ENCODE measurements around the gene TM4SF20.
"Not testable (repeated sequence)": the region's sequence is repeated elsewhere in the genome, so short reads cannot be mapped to it uniquely, and the experiment has no call there.

The TM4SF20 gene

GRCh38 chr2:227390468-227391256 is 11.6 kb upstream of the TM4SF20 start:
- no peak for DNase-seq (ENCODE audit: low read depth in 1 of 2, low spot score in 1 of 2)
- TF ChIP-seq JUND (IDR thresholded peaks at IDR 0.05; ENCODE audit: low read depth) = no peak
- in situ Hi-C loops (cut with HindIII; ENCODE audit: low pct_unique_long_range_greater_than_20kb, low sequenced_read_pairs) = no loop called here

- TF ChIP-seq JUND (IDR thresholded peaks at IDR 0.05; ENCODE audit: low read depth) = no peak
- DNase-seq (ENCODE audit: low read depth in 1 of 2, low spot score in 1 of 2) = no peak
- in situ Hi-C loops (cut with HindIII; ENCODE audit: low pct_unique_long_range_greater_than_20kb, low sequenced_read_pairs) = no loop called here
Observed at GRCh38 chr2:227389661-227390060, 10.6 kb upstream of the TM4SF20 start.

- in situ Hi-C loops (cut with HindIII; ENCODE audit: low pct_unique_long_range_greater_than_20kb, low sequenced_read_pairs) = no loop called here
- no peak for DNase-seq (ENCODE audit: low read depth in 1 of 2, low spot score in 1 of 2)
- no peak for TF ChIP-seq JUND (IDR thresholded peaks at IDR 0.05; ENCODE audit: low read depth)
Observed at GRCh38 chr2:227389231-227389630, 10.1 kb upstream of the TM4SF20 start.

GRCh38 chr2:227388537-227389011 is 9.5 kb upstream of the TM4SF20 start:
- DNase-seq (ENCODE audit: low read depth in 1 of 2, low spot score in 1 of 2) = no peak
- TF ChIP-seq JUND (IDR thresholded peaks at IDR 0.05; ENCODE audit: low read depth) = no peak
- in situ Hi-C loops (cut with HindIII; ENCODE audit: low pct_unique_long_range_greater_than_20kb, low sequenced_read_pairs) = no loop called here

- DNase-seq (ENCODE audit: low read depth in 1 of 2, low spot score in 1 of 2); in situ Hi-C loops (cut with HindIII; ENCODE audit: low pct_unique_long_range_greater_than_20kb, low sequenced_read_pairs): not testable (repeated sequence)
Observed at GRCh38 chr2:227387583-227387982, 8.5 kb upstream of the TM4SF20 start, which contains the start of gene SCYGR1. TSS of gene SCYGR1 (minus strand) at chr2:227387949. CDS start at chr2:227387949, 0 bp downstream.

DNA sequence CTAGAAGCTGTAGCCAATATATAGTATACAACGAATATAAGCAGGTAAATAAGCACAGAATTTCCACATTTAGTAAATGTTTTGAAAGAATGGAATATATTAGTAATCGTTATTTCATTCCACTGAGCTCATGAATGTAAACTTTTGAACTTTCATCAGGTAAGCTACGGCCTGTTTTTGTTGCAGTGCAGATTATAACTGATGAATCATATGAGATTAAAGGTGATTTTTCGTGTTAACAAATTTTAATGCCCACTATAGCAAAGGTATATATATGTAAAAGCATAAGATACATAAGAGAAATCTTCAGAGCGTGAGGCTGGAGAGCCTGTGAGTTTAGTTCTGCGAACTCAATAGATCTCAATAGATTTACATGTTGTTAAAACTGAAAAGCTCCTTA is 7.5 kb upstream of the TM4SF20 start:
- DNase-seq (ENCODE audit: low read depth in 1 of 2, low spot score in 1 of 2) = no peak
- no peak for TF ChIP-seq JUND (IDR thresholded peaks at IDR 0.05; ENCODE audit: low read depth)
- in situ Hi-C loops (cut with HindIII; ENCODE audit: low pct_unique_long_range_greater_than_20kb, low sequenced_read_pairs) = no loop called here

DNA sequence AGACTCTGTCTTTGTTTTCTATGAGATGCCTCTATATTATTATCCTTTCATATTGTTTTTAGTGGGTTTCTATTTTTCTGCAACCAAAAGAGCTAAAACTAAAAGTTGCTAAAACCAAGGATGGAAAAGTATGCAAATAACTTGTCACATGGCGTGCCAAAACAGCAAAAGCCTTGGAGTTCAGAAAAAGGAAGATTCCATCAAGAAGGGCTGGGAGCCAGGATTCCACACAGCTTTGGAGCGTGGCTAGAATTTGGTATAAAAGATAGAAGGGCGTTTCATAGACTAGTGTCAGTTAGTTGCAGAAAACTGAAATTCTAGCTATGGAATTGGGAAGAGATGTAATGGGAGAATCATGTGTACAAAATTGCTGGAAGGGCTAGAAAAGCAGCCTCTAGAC is 4.6 kb upstream of the TM4SF20 start:
- TF ChIP-seq JUND (IDR thresholded peaks at IDR 0.05; ENCODE audit: low read depth) = no peak
- no peak for DNase-seq (ENCODE audit: low read depth in 1 of 2, low spot score in 1 of 2)
- in situ Hi-C loops (cut with HindIII; ENCODE audit: low pct_unique_long_range_greater_than_20kb, low sequenced_read_pairs) = no loop called here

GRCh38 chr2:227382241-227382835 is 3.2 kb upstream of the TM4SF20 start:
- in situ Hi-C loops (cut with HindIII; ENCODE audit: low pct_unique_long_range_greater_than_20kb, low sequenced_read_pairs); DNase-seq (ENCODE audit: low read depth in 1 of 2, low spot score in 1 of 2): not testable (repeated sequence)

DNA sequence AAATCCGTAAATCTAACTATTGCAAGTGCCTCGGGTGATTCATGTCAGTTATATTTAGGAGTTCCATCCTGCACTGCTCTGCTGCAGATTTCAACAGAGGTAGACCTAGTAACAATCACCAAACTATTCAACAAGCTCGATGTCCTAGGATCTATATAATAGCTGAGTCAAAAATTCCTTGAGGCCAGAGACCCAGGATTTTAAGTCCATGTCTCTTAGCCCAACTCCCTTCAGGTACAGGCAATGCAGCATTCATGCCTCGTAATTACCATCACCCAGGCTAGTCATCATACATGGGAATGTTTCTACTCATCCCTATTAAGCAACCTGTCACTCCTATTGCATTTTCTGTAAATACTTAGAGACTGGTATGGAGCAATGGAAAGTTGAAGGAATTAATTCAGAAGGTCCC is 729 bp downstream of the TM4SF20 start:
- in situ Hi-C loops (cut with HindIII; ENCODE audit: low pct_unique_long_range_greater_than_20kb, low sequenced_read_pairs) = no loop called here
- DNase-seq (ENCODE audit: low read depth in 1 of 2, low spot score in 1 of 2) = no peak
- TF ChIP-seq JUND (IDR thresholded peaks at IDR 0.05; ENCODE audit: low read depth) = no peak

- no peak for DNase-seq (ENCODE audit: low read depth in 1 of 2, low spot score in 1 of 2)
- no peak for TF ChIP-seq JUND (IDR thresholded peaks at IDR 0.05; ENCODE audit: low read depth)
- in situ Hi-C loops (cut with HindIII; ENCODE audit: low pct_unique_long_range_greater_than_20kb, low sequenced_read_pairs) = no loop called here
Observed at GRCh38 chr2:227377467-227378351, 1.4 kb downstream of the TM4SF20 start.

DNA sequence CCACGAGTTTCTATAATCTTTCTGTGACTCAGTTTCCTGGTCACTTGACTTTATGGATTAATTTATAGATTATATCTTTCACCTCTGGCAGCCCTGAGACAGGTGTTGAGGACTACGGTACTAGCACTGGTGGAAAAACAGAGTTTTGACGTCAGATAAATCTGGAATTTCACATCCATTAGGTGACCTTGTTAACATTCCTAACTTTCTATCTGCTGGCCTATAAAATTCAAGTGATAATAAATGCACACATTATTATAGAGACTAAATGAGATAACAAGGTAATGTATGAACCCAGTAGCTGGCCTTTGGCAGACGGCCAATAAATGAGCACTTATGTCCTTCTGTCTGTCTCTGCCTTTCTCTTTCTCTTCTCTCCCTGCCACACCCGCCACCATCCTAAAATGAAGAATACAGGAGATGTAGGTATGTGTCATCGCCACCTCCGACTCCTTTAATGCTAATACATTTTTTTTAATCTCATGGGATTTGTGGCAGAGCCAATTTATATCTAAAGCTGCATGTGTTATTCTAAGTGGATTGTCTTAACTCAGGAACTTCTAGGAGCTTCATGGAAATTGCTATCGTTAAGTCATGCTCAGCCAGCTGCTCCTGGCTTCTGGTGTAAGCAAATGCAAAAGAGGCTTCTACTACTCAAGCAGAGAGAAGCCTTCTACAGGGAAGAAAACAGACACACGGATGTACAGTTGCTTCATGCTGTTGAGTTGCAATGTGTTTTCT is 2.3 kb downstream of the TM4SF20 start:
- no peak for TF ChIP-seq JUND (IDR thresholded peaks at IDR 0.05; ENCODE audit: low read depth)
- in situ Hi-C loops (cut with HindIII; ENCODE audit: low pct_unique_long_range_greater_than_20kb, low sequenced_read_pairs) = no loop called here
- no peak for DNase-seq (ENCODE audit: low read depth in 1 of 2, low spot score in 1 of 2)

GRCh38 chr2:227374158-227374557 is 4.9 kb downstream of the TM4SF20 start:
- in situ Hi-C loops (cut with HindIII; ENCODE audit: low pct_unique_long_range_greater_than_20kb, low sequenced_read_pairs) = no loop called here
- no peak for TF ChIP-seq JUND (IDR thresholded peaks at IDR 0.05; ENCODE audit: low read depth)
- DNase-seq (ENCODE audit: low read depth in 1 of 2, low spot score in 1 of 2) = no peak

Measured in T47D (cell line).